Limb (tissue), 2 donors: Measurements from ENCODE around the gene MAGI1.
A peak's percentile ranks its signal among the peaks of the same experiment; 100 is the strongest.

Experiments
- DNase-seq, 2 donors: peaks; one replicate each; pipeline ENCODE4 v3.0.0-alpha.2; 2016; ENCODE audit errors: extremely low spot score in 2 of 2

The MAGI1 gene

GRCh38 chr3:65758876-65759598 is 279.7 kb downstream of the MAGI1 start:
- DNase-seq = no peak

GRCh38 chr3:65758438-65758837 is 280.3 kb downstream of the MAGI1 start:
- DNase-seq = no peak

- DNase-seq = no peak
Measured at GRCh38 chr3:65752636-65753035, 286.1 kb downstream of the MAGI1 start.

GRCh38 chr3:65751123-65751700 is 287.5 kb downstream of the MAGI1 start:
- peak in 1 of 2 donors; percentile 63 for DNase-seq

GRCh38 chr3:65749066-65749465 is 289.7 kb downstream of the MAGI1 start:
- no peak for DNase-seq

- DNase-seq = no peak
Measured at GRCh38 chr3:65748326-65748725, 290.4 kb downstream of the MAGI1 start.

GRCh38 chr3:65746848-65747247 is 291.9 kb downstream of the MAGI1 start:
- no peak for DNase-seq

GRCh38 chr3:65745306-65745705 is 293.4 kb downstream of the MAGI1 start:
- DNase-seq = no peak

- DNase-seq = no peak
Measured at GRCh38 chr3:65742914-65743313, 295.8 kb downstream of the MAGI1 start.

GRCh38 chr3:65741540-65741939 is 297.2 kb downstream of the MAGI1 start:
- DNase-seq = no peak

GRCh38 chr3:65739901-65740541 is 298.7 kb downstream of the MAGI1 start:
- DNase-seq = no peak

GRCh38 chr3:65734792-65735191 is 303.9 kb downstream of the MAGI1 start:
- DNase-seq = no peak

GRCh38 chr3:65734382-65734781 is 304.3 kb downstream of the MAGI1 start:
- no peak for DNase-seq

GRCh38 chr3:65733459-65733858 is 305.3 kb downstream of the MAGI1 start:
- no peak for DNase-seq

- peak; percentile 40 to 84 for DNase-seq
Measured at GRCh38 chr3:65732051-65732935, 306.4 kb downstream of the MAGI1 start.

GRCh38 chr3:65730449-65730848 is 308.3 kb downstream of the MAGI1 start:
- DNase-seq = no peak

- no peak for DNase-seq
Measured at GRCh38 chr3:65729973-65730372, 308.7 kb downstream of the MAGI1 start.

- DNase-seq = peak; percentile 38 to 73
Measured at GRCh38 chr3:65729555-65729954, 309.2 kb downstream of the MAGI1 start.

GRCh38 chr3:65728138-65728537 is 310.6 kb downstream of the MAGI1 start:
- DNase-seq = no peak

- no peak for DNase-seq
Measured at GRCh38 chr3:65723985-65724384, 314.7 kb downstream of the MAGI1 start.

- no peak for DNase-seq
Measured at GRCh38 chr3:65723011-65723410, 315.7 kb downstream of the MAGI1 start.
